OCI-LY1 (cell line): ENCODE data around the gene NOX3.

ENCODE experiments used
- EZH2 ChIP-seq: fragments of 200-600 bp; sonication (generic), shearing (Covaris generic); IDR thresholded peaks from 2 replicates; pipeline ENCODE4 v1.8.0; 2017; ENCODE audit warnings: borderline replicate concordance, mixed run types, mild to moderate bottlenecking, antibody characterized with exemption, low read length, moderate library complexity, mixed read lengths
- TF ChIP-seq, protein P1 (sequence below): fragments of 200-600 bp; sonication (generic), shearing (Covaris generic); IDR thresholded peaks from 2 replicates; pipeline ENCODE4 v1.5.1; 2017; ENCODE audit warnings: mild to moderate bottlenecking, antibody characterized with exemption, low read length, moderate library complexity, mixed read lengths

DNA sequence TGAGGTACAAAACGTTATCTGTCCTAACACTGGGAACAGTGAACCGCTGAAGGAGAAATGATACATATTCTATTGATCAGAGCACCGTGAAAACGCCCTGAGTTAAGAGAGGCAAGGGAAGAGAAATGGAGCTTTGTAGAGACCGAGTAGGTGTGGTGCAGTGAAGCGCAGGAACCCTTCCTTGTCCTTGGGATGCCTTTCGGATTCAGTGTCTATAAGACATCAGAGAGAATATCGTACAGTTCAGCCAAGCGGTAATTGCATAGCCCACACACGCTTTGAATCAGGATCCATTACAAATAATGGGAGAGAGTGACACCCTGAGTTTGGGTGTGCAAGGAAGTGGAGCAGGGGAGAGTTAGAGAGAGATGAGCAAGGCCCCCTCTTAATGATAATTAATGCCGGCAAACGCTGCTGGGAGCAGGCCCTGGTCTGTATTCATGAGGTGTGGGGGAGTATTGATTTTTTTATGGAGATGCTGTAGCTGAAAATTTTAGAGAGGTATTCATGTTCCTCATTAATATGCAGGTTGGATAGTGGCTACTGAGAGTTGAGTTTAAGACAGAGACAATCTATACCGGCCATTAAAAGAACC, 20.7 kb downstream of the NOX3 start:
- TF ChIP-seq, protein P1, sequence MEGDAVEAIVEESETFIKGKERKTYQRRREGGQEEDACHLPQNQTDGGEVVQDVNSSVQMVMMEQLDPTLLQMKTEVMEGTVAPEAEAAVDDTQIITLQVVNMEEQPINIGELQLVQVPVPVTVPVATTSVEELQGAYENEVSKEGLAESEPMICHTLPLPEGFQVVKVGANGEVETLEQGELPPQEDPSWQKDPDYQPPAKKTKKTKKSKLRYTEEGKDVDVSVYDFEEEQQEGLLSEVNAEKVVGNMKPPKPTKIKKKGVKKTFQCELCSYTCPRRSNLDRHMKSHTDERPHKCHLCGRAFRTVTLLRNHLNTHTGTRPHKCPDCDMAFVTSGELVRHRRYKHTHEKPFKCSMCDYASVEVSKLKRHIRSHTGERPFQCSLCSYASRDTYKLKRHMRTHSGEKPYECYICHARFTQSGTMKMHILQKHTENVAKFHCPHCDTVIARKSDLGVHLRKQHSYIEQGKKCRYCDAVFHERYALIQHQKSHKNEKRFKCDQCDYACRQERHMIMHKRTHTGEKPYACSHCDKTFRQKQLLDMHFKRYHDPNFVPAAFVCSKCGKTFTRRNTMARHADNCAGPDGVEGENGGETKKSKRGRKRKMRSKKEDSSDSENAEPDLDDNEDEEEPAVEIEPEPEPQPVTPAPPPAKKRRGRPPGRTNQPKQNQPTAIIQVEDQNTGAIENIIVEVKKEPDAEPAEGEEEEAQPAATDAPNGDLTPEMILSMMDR: no peak
- no peak for TF ChIP-seq EZH2
